ENCODE results near the gene ACSL3. TPM values are rescaled to one million over a fixed set of nuclear protein-coding genes. Genes with fewer than 3 reads are reported as not detected.

Gene ACSL3
- total RNA-seq, 1 donor from 2014 or later: 106 TPM

- Histone ChIP-seq H3K36me3 (no peaks in the 10 kb centered on the region), H3K27me3 (no peaks in the 10 kb centered on the region), H3K27ac (no peak overlapping the region), H3K4me2 (no peak overlapping the region), H4K20me1 (ENCODE audit: low read depth) (no peaks in the 10 kb centered on the region), H3K4me1 (no peaks in the 10 kb centered on the region), H3K9me3 (ENCODE audit: low read depth) (no peaks in the 10 kb centered on the region), H3K4me3 (no peak overlapping the region), H3F3A (ENCODE audit: low read depth) (no peaks in the 10 kb centered on the region), H2AFZ (replicated peaks) (no peak overlapping the region), H3K9ac (no peak overlapping the region), H3K79me2 (ENCODE audit: low read depth) (no peaks in the 10 kb centered on the region)
- Mint-ChIP-seq H3K27ac (no peak overlapping the region), H3K27me3 (ENCODE audit: insufficient read depth, low read depth) (no peaks in the 10 kb centered on the region), H3K9me3 (peaks cover 8% of the 10 kb centered on the region), H3K4me3 (no peak overlapping the region), H3K36me3 (no peaks in the 10 kb centered on the region), H3K4me1 (no peaks in the 10 kb centered on the region)
- no peak for DNase-seq (ENCODE audit: low spot score)
- no peak for TF ChIP-seq EZH2phosphoT487 (IDR thresholded peaks at IDR 0.05)
- TF ChIP-seq CTCF (IDR thresholded peaks at IDR 0.05): no peak
- no peak for TF ChIP-seq EZH2 (IDR thresholded peaks at IDR 0.05)
Measured at GRCh38 chr2:222819722-222820333, 41.0 kb upstream of the ACSL3 start.

- no peaks in the 10 kb centered on the region for H3K4me1 ChIP-seq
- Mint-ChIP-seq H3K4me1 (no peaks in the 10 kb centered on the region), H3K4me3 (no peak overlapping the region), H3K36me3 (no peaks in the 10 kb centered on the region), H3K27me3 (ENCODE audit: insufficient read depth, low read depth) (no peaks in the 10 kb centered on the region), H3K9me3 (no peaks in the 10 kb centered on the region), H3K27ac (no peak overlapping the region)
- no peak overlapping the region for H3K4me3 ChIP-seq
- no peak for DNase-seq (ENCODE audit: low spot score)
- H3K9ac ChIP-seq: no peak overlapping the region
- H3F3A ChIP-seq (ENCODE audit: low read depth): no peaks in the 10 kb centered on the region
- H2AFZ ChIP-seq (replicated peaks): no peak overlapping the region
- H3K27ac ChIP-seq: no peak overlapping the region
- no peaks in the 10 kb centered on the region for H3K36me3 ChIP-seq
- TF ChIP-seq CTCF (IDR thresholded peaks at IDR 0.05) (no peak), EZH2phosphoT487 (IDR thresholded peaks at IDR 0.05) (no peak), EZH2 (IDR thresholded peaks at IDR 0.05) (no peak)
- H3K27me3 ChIP-seq: no peaks in the 10 kb centered on the region
- no peaks in the 10 kb centered on the region for H3K79me2 ChIP-seq (ENCODE audit: low read depth)
- H3K9me3 ChIP-seq (ENCODE audit: low read depth): no peaks in the 10 kb centered on the region
- H4K20me1 ChIP-seq (ENCODE audit: low read depth): no peaks in the 10 kb centered on the region
- no peak overlapping the region for H3K4me2 ChIP-seq
Measured at GRCh38 chr2:222823183-222823930, 37.5 kb upstream of the ACSL3 start.

- no peak for DNase-seq (ENCODE audit: low spot score)
- no peak overlapping the region for H3K4me3 ChIP-seq
- no peak overlapping the region for H3K27ac Mint-ChIP-seq
Measured at GRCh38 chr2:222825031-222825430, 35.8 kb upstream of the ACSL3 start.

More at GRCh38 chr2:222825031-222825430, 35.8 kb upstream of the ACSL3 start:
- H3K36me3 ChIP-seq: no peaks in the 10 kb centered on the region
- H2AFZ ChIP-seq (replicated peaks): no peak overlapping the region
- H4K20me1 ChIP-seq (ENCODE audit: low read depth): no peaks in the 10 kb centered on the region
- no peaks in the 10 kb centered on the region for H3K27me3 ChIP-seq
- H3K4me2 ChIP-seq: no peak overlapping the region
- H3K4me1 Mint-ChIP-seq: no peaks in the 10 kb centered on the region
- no peaks in the 10 kb centered on the region for H3K9me3 ChIP-seq (ENCODE audit: low read depth)
- H3K79me2 ChIP-seq (ENCODE audit: low read depth): no peaks in the 10 kb centered on the region
- no peaks in the 10 kb centered on the region for H3K36me3 Mint-ChIP-seq
- H3K9ac ChIP-seq: no peak overlapping the region
- no peak for TF ChIP-seq EZH2 (IDR thresholded peaks at IDR 0.05)
- no peak for TF ChIP-seq EZH2phosphoT487 (IDR thresholded peaks at IDR 0.05)
- TF ChIP-seq CTCF (IDR thresholded peaks at IDR 0.05): no peak
- no peaks in the 10 kb centered on the region for H3K9me3 Mint-ChIP-seq
- no peak overlapping the region for H3K4me3 Mint-ChIP-seq
- H3F3A ChIP-seq (ENCODE audit: low read depth): no peaks in the 10 kb centered on the region
- no peak overlapping the region for H3K27ac ChIP-seq
- no peaks in the 10 kb centered on the region for H3K4me1 ChIP-seq
- H3K27me3 Mint-ChIP-seq (ENCODE audit: insufficient read depth, low read depth): no peaks in the 10 kb centered on the region
